GM10266 (cell line): ENCODE measurements around the gene TMEM184A.

Experiments used
- DNase-seq: peaks from one replicate; pipeline ENCODE4 v3.0.0; 2012; ENCODE audit errors: extremely low spot score
- CTCF ChIP-seq: IDR thresholded peaks from 2 replicates; pipeline ENCODE4 v1.5.1; 2012; ENCODE audit warnings: mild to moderate bottlenecking, low read depth; ENCODE audit not compliant: control insufficient read depth, insufficient read depth; ENCODE audit errors: missing control alignments

TMEM184A gene

GRCh38 chr7:1539882-1540775 is 15.9 kb downstream of the TMEM184A start:
- DNase-seq = no peak
- TF ChIP-seq CTCF = no peak

GRCh38 chr7:1539181-1539881 is 16.7 kb downstream of the TMEM184A start:
- TF ChIP-seq CTCF = no peak
- no peak for DNase-seq

- no peak for TF ChIP-seq CTCF
- no peak for DNase-seq
Observed at GRCh38 chr7:1538544-1539180, 17.3 kb downstream of the TMEM184A start.

- TF ChIP-seq CTCF = no peak
- no peak for DNase-seq
Observed at GRCh38 chr7:1537535-1538412, 18.2 kb downstream of the TMEM184A start.

- no peak for DNase-seq
Observed at GRCh38 chr7:1536743-1537534, 19.1 kb downstream of the TMEM184A start.

More at GRCh38 chr7:1536743-1537534, 19.1 kb downstream of the TMEM184A start:
- no peak for TF ChIP-seq CTCF
